Mesendoderm (in vitro differentiated cells): ENCODE data around the gene DAB1.

Experiments
- DNase-seq: peaks from one replicate; pipeline ENCODE4 v3.0.0; 2013
- H2AK5ac ChIP-seq: 2 replicates; pipeline ENCODE4 v1.6.1; 2013; ENCODE audit warnings: low read length, inconsistent platforms
- H2BK120ac ChIP-seq: 2 replicates; pipeline ENCODE4 v1.6.1; 2013; ENCODE audit warnings: low read depth, mild to moderate bottlenecking, low read length, moderate library complexity, mixed read lengths
- H2BK15ac ChIP-seq: replicated peaks from 2 replicates; pipeline ENCODE4 v1.6.1; 2013; ENCODE audit warnings: low read depth, mild to moderate bottlenecking, moderate library complexity
- H2BK5ac ChIP-seq: 2 replicates; pipeline ENCODE4 v1.6.1; 2013; ENCODE audit warnings: low read length, inconsistent platforms
- H3K18ac ChIP-seq: 2 replicates; pipeline ENCODE4 v1.6.1; 2013; ENCODE audit warnings: mild to moderate bottlenecking, low read length, mixed read lengths
- H3K23ac ChIP-seq: one replicate; pipeline ENCODE4 v1.6.1; 2013; ENCODE audit warnings: low read length
- H3K27ac ChIP-seq: 2 replicates; pipeline ENCODE4 v1.5.1; 2013; ENCODE audit warnings: low read depth, mild to moderate bottlenecking, inconsistent platforms, low read length, moderate library complexity
- H3K27me3 ChIP-seq: 2 replicates; pipeline ENCODE4 v1.6.1; 2013; ENCODE audit warnings: low read length, control low read depth, mild to moderate bottlenecking, inconsistent platforms; ENCODE audit not compliant: insufficient read depth, poor library complexity
- H3K36me3 ChIP-seq: 2 replicates; pipeline ENCODE4 v1.6.1; 2013; ENCODE audit warnings: low read length, inconsistent platforms; ENCODE audit not compliant: control insufficient read depth, insufficient read depth
- H3K4ac ChIP-seq: one replicate; pipeline ENCODE4 v1.6.1; 2013; ENCODE audit warnings: low read depth, mild to moderate bottlenecking, low read length, moderate library complexity
- H3K4me1 ChIP-seq: 2 replicates; pipeline ENCODE4 v1.6.1; 2013; ENCODE audit warnings: low read depth, low read length, inconsistent platforms; ENCODE audit not compliant: control insufficient read depth
- H3K4me2 ChIP-seq: 2 replicates; pipeline ENCODE4 v1.6.1; 2013; ENCODE audit warnings: low read length
- H3K4me3 ChIP-seq: 2 replicates; pipeline ENCODE4 v1.5.1; 2013; ENCODE audit warnings: mild to moderate bottlenecking, low read length
- H3K56ac ChIP-seq: one replicate; pipeline ENCODE4 v1.6.1; 2013; ENCODE audit warnings: low read length
- H3K79me1 ChIP-seq: 2 replicates; pipeline ENCODE4 v1.6.1; 2013; ENCODE audit warnings: low read length, inconsistent platforms
- H3K79me2 ChIP-seq: 2 replicates; pipeline ENCODE4 v1.6.1; 2013; ENCODE audit warnings: mild to moderate bottlenecking, low read length; ENCODE audit not compliant: control insufficient read depth, insufficient read depth
- H3K9ac ChIP-seq: 2 replicates; pipeline ENCODE4 v1.6.1; 2013; ENCODE audit warnings: low read length, inconsistent platforms
- H4K5ac ChIP-seq: one replicate; pipeline ENCODE4 v1.6.1; 2013; ENCODE audit warnings: low read length
- H4K8ac ChIP-seq: one replicate; pipeline ENCODE4 v1.6.1; 2013; ENCODE audit warnings: low read depth, mild to moderate bottlenecking, control low read depth, low read length, moderate library complexity
- WGBS: extraction: QIAGEN DNeasy Blood & Tissue Kit; methylation state at CpG from one replicate; pipeline ENCODE4 v1.1.7; 2013; ENCODE audit warnings: low lambda C conversion rate, missing lambda C conversion rate; ENCODE audit not compliant: insufficient coverage; ENCODE audit errors: extremely low coverage; 5-methylcytosine and 5-hydroxymethylcytosine counted together

Gene DAB1

DNA sequence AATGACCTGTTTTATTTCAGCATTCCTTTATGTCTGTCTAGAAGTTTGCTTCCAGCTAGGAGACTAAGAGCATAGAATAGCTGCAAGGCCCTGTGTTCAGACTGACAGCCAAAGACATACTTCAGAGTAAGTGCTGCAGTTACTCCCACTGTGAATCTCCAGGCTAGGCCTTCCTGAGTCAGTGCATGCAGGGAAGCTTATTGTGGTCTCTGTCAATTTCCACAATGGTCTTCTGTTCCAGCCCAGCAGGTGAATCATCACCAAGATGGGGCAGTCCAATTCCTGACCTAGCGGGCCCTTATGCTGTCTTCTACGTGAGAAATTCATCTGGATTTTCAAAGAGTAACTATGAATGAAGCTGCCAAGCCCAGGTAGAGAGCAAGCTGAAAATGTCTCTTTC lies 311.7 kb downstream of the DAB1 start:
- H3K23ac ChIP-seq: no peak overlapping the region
- no peaks in the 10 kb centered on the region for H3K36me3 ChIP-seq
- no peak overlapping the region for H3K4ac ChIP-seq
- H3K4me2 ChIP-seq: no peak overlapping the region
- no CpG with 5 or more reads among the region's 2 CpGs for WGBS
- H4K5ac ChIP-seq: no peak overlapping the region
- no peak overlapping the region for H3K18ac ChIP-seq
- H3K27ac ChIP-seq: no peak overlapping the region
- no peak overlapping the region for H3K9ac ChIP-seq
- no peaks in the 10 kb centered on the region for H3K79me1 ChIP-seq
- H3K27me3 ChIP-seq: no peaks in the 10 kb centered on the region
- H2BK15ac ChIP-seq: no peak overlapping the region
- H2BK120ac ChIP-seq: no peak overlapping the region
- no peak overlapping the region for H2BK5ac ChIP-seq
- H3K56ac ChIP-seq: no peak overlapping the region
- no peaks in the 10 kb centered on the region for H3K4me1 ChIP-seq
- no peak overlapping the region for H2AK5ac ChIP-seq
- no peaks in the 10 kb centered on the region for H3K79me2 ChIP-seq
- peak; percentile 21 for DNase-seq
- H3K4me3 ChIP-seq: no peak overlapping the region
- no peak overlapping the region for H4K8ac ChIP-seq

DNA sequence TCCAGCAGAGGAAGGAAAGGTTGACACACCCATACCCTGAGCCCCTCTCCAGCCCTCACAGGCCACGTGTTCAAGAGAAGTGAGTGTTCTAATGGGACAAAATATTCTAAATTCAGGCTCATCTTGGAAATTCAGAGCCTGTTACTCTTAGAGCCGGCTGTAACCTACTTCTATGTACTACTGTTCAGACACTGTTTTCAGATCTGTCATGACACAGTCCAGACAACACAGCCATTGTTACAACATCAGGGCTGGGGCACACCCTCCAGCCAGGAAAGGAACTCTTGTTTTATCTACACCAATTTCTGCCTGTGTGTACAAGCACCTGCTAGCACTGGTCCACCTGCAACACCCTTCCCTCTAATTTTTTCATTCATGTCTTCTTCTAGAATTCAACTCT lies 312.7 kb downstream of the DAB1 start:
- Histone ChIP-seq H3K23ac (no peak overlapping the region), H4K8ac (no peak overlapping the region), H3K79me1 (no peaks in the 10 kb centered on the region), H3K36me3 (no peaks in the 10 kb centered on the region), H2BK120ac (no peak overlapping the region), H2AK5ac (no peak overlapping the region), H3K27me3 (no peaks in the 10 kb centered on the region), H2BK15ac (no peak overlapping the region), H3K4me1 (no peaks in the 10 kb centered on the region), H3K9ac (no peak overlapping the region), H4K5ac (no peak overlapping the region), H3K18ac (no peak overlapping the region), H3K4ac (no peak overlapping the region), H3K56ac (no peak overlapping the region), H3K4me3 (no peak overlapping the region), H3K79me2 (no peaks in the 10 kb centered on the region), H3K27ac (no peak overlapping the region), H3K4me2 (no peak overlapping the region), H2BK5ac (no peak overlapping the region)
- no peak for DNase-seq
- WGBS: no CpG with 5 or more reads among the region's 2 CpGs

DNA sequence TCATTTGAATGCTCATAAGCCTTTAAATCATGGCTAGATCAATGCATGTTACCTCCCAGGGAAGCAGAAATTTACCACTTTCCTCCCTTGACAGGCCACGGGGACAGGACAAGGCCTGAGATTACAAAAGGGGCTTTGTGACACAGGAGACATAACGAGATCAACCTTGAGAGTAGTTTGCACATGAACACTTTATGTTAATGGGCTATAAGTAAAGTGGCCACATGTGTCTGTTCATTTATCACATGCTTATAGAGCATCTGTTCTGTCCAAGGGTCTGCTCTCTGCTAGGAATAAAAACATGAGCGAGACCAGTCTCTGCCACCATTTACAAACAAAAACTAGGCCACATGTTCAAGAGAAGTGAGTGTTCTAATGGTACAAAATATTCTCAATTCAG lies 314.0 kb downstream of the DAB1 start:
- Histone ChIP-seq H3K9ac (no peak overlapping the region), H3K79me1 (no peaks in the 10 kb centered on the region), H3K4me1 (no peaks in the 10 kb centered on the region), H3K36me3 (no peaks in the 10 kb centered on the region), H2AK5ac (no peak overlapping the region), H3K4ac (no peak overlapping the region), H3K4me3 (no peak overlapping the region), H3K56ac (no peak overlapping the region), H2BK15ac (no peak overlapping the region), H2BK120ac (no peak overlapping the region), H3K27me3 (no peaks in the 10 kb centered on the region), H4K5ac (no peak overlapping the region), H3K79me2 (no peaks in the 10 kb centered on the region), H3K23ac (no peak overlapping the region), H3K27ac (no peak overlapping the region), H4K8ac (no peak overlapping the region), H2BK5ac (no peak overlapping the region), H3K18ac (no peak overlapping the region), H3K4me2 (no peak overlapping the region)
- DNase-seq: no peak
- WGBS: no CpG with 5 or more reads among the region's 3 CpGs

DNA sequence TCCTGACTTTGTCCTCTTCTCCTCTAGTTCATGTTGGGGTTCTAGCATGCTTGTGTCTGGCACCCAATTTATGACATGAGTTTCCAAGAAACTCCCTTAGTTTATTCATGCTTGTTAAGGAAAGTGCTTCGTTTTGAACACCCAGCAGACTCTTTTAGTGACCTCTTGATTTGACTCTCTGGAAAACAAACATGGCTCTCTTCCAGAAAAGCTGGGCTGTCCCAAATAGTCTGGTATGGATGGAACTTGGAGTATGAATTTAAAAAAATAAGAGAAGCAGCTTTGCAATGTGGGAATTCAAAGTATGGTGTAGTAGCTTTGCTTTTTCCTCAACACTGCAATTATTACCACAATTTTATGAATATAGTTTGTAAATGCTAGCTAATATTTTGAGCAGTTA lies 314.6 kb downstream of the DAB1 start:
- H3K18ac ChIP-seq: no peak overlapping the region

DNA sequence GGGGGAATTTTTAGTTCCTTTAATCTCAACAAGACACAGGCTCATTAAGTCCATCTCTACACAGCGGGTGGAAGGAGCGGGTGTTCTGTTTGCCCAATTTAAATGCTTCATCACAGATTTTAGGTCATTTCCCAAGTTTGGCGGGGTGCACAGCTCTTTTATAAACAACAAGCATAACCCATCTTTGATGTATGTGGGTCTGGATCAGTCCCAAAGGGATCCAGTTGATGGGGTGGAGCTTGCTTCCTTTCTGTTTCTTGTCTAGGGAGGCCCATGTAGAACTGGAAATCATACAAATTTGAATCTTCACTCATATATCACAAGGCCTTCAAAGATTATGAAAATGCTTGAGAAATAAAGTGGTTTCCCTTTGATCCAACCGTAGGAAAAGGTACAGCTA lies 317.6 kb downstream of the DAB1 start:
- no CpG with 5 or more reads among the region's 4 CpGs for WGBS
- no peak for DNase-seq
- H3K4me2 ChIP-seq: no peak overlapping the region
- H3K27me3 ChIP-seq: no peaks in the 10 kb centered on the region
- H2AK5ac ChIP-seq: no peak overlapping the region
- no peak overlapping the region for H3K23ac ChIP-seq
- no peak overlapping the region for H2BK15ac ChIP-seq
- no peaks in the 10 kb centered on the region for H3K36me3 ChIP-seq
- H2BK5ac ChIP-seq: no peak overlapping the region
- H3K56ac ChIP-seq: no peak overlapping the region
- H3K79me2 ChIP-seq: no peaks in the 10 kb centered on the region
- peaks cover 10% of the 10 kb centered on the region for H3K4me1 ChIP-seq
- no peak overlapping the region for H3K9ac ChIP-seq
- no peak overlapping the region for H3K18ac ChIP-seq
- H2BK120ac ChIP-seq: no peak overlapping the region
- no peak overlapping the region for H4K8ac ChIP-seq
- no peak overlapping the region for H3K4me3 ChIP-seq
- H3K27ac ChIP-seq: no peak overlapping the region
- no peak overlapping the region for H4K5ac ChIP-seq
- H3K79me1 ChIP-seq: no peaks in the 10 kb centered on the region
- no peak overlapping the region for H3K4ac ChIP-seq

More for the DNA sequence above, 314.6 kb downstream of the DAB1 start:
- H3K79me2 ChIP-seq: no peaks in the 10 kb centered on the region
- no peaks in the 10 kb centered on the region for H3K4me1 ChIP-seq
- H3K56ac ChIP-seq: no peak overlapping the region
- no peaks in the 10 kb centered on the region for H3K36me3 ChIP-seq
- no peak overlapping the region for H2BK5ac ChIP-seq
- no peak overlapping the region for H3K4me2 ChIP-seq
- no CpG with 5 or more reads among the region's 1 CpG for WGBS
- H3K23ac ChIP-seq: no peak overlapping the region
- no peaks in the 10 kb centered on the region for H3K79me1 ChIP-seq
- H3K4me3 ChIP-seq: no peak overlapping the region
- no peak overlapping the region for H4K8ac ChIP-seq
- H3K27ac ChIP-seq: no peak overlapping the region
- H2BK120ac ChIP-seq: no peak overlapping the region
- no peak overlapping the region for H2AK5ac ChIP-seq
- no peak overlapping the region for H3K9ac ChIP-seq
- H4K5ac ChIP-seq: no peak overlapping the region
- DNase-seq: no peak
- no peak overlapping the region for H3K4ac ChIP-seq
- H2BK15ac ChIP-seq: no peak overlapping the region
- H3K27me3 ChIP-seq: no peaks in the 10 kb centered on the region

DNA sequence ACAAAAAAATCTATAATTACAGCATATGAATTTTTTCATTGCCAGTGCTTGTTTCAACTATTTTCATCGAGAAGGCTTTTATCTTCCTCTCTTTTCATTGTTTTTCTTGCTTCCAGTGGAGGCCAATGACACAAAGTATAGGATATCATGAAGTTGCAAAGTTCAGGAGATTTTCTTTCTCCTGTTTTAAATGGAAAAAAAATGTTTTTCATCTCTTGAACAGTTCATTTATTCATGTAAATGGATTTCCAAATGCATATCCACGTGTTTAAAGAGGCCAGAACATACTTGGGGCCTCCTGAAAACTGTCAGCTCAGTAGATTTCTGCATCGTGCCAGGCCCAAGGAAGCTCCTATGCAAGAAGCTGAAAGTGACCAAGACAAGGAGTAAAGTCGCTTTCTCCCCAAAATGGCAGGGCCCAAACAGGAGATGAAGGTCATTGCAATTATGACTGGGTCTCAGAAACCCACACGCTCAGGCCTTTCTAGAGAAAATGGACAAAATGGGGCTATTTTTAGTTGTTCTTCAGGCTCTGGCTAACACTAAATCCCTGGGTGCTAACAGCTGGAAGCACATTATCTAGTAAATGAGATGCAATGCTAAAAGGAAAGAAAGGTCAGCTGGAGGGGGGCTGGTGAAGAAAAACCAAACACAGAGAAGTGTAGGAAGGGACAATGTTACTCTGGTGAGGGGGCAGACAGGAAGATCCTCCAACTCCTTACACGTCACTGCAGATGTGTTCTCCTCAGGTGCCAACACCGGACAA lies 321.1 kb downstream of the DAB1 start:
- Histone ChIP-seq H3K79me2 (no peaks in the 10 kb centered on the region), H3K4me3 (no peak overlapping the region), H3K23ac (no peak overlapping the region)

More for the DNA sequence above, 321.1 kb downstream of the DAB1 start:
- no peaks in the 10 kb centered on the region for H3K36me3 ChIP-seq
- no peak overlapping the region for H2AK5ac ChIP-seq
- no peaks in the 10 kb centered on the region for H3K27me3 ChIP-seq
- H3K4me1 ChIP-seq: peaks cover 12% of the 10 kb centered on the region
- no CpG with 5 or more reads among the region's 7 CpGs for WGBS
- H3K4me2 ChIP-seq: no peak overlapping the region
- H3K56ac ChIP-seq: peak overlapping the region; percentile 52
- H2BK120ac ChIP-seq: no peak overlapping the region
- no peak overlapping the region for H3K9ac ChIP-seq
- no peak overlapping the region for H4K5ac ChIP-seq
- H3K27ac ChIP-seq: peak overlapping the region; percentile 56
- H3K18ac ChIP-seq: no peak overlapping the region
- H4K8ac ChIP-seq: no peak overlapping the region
- DNase-seq: no peak
- no peak overlapping the region for H3K4ac ChIP-seq
- H3K79me1 ChIP-seq: no peaks in the 10 kb centered on the region
- peak overlapping the region; percentile 15 for H2BK5ac ChIP-seq
- H2BK15ac ChIP-seq: no peak overlapping the region
